Right lung (tissue), 5 donors: ENCODE results near the gene SHLD1. TPM values are rescaled to one million over a fixed set of nuclear protein-coding genes. Genes with fewer than 3 reads are reported as not detected.
"Not testable (repeated sequence)": the region's sequence is repeated elsewhere in the genome, so short reads cannot be mapped to it uniquely, and the experiment has no call there.

ENCODE experiments used
- DNase-seq, 2 donors: peaks; one replicate each; pipeline ENCODE4 v3.0.0-alpha.2; 2013
- polyA plus RNA-seq, 5 donors: library from polyadenylated mRNA; unstranded; fragments of 120-200 nt; gene quantifications; one replicate each; pipeline versions ENCODE4 v1.2.1 to v1.2.3, GENCODE V29; 2013; ENCODE audit warnings: inconsistent platforms in 1 of 5, low replicate concordance in 1 of 5; ENCODE audit not compliant: insufficient read length in 5 of 5, insufficient read depth in 1 of 5

The SHLD1 gene
- polyA plus RNA-seq, 5 donors, result 7.7 to 9.1 (median 8.1) TPM

- no peak for DNase-seq
Observed at GRCh38 chr20:5734602-5735001, 15.6 kb upstream of the SHLD1 start.

DNA sequence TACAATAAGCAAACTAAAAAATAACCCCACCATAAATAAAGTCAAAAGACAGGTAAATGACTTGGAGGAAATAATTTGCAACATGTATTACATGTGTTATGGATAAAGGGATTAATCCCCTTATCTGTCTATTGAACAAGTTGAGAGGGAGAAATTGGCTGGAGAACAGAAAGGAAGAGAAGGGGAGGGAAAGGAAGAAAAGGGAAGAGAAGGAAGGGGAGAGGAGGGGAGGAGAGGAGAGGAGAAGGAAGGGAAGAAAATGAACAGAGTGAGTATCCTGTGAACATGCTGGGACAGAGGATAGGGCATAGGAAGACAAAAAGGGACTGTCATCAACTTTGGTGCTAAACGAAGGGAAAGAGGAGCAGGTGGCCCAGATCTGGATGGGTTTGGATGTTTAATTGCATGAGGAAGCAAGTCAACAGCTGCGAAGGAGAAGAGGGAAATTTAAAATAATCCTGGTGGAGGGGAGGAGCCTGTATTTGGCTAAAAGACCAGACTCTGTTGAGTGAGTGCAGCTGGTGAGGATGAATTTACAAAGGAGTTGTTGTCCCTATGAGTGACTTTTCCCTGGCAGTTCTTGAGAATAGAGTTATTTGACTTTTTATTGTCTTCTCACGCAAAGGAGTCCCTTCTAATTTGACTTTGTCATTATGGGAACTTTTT is 14.2 kb upstream of the SHLD1 start:
- DNase-seq, result peak; percentile 58 to 66

- no peak for DNase-seq
Observed at GRCh38 chr20:5737619-5737953, 12.6 kb upstream of the SHLD1 start.

GRCh38 chr20:5737966-5738365 is 12.2 kb upstream of the SHLD1 start:
- no peak for DNase-seq

- not testable (repeated sequence) for DNase-seq
Observed at GRCh38 chr20:5740643-5741042, 9.6 kb upstream of the SHLD1 start.

- no peak for DNase-seq
Observed at GRCh38 chr20:5741089-5741488, 9.1 kb upstream of the SHLD1 start.

DNA sequence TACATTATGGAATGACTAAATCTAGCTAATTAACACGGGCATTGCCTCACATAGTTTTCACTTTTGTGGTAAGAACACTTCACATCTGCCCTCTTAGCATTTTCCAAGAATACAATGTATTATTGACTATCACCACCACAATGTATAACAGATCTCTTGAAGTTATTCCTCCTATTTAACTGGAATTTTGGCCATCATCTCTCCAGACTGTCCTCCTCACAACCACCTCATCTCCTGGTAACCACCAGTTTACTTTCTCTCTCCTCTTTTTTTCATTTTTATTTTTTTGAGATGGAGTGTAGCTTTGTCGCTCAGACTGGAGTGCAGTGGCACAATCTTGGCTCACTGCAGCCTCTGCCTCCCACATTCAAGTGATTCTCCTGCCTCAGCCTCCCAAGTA is 8.2 kb upstream of the SHLD1 start:
- peak; percentile 39 to 51 for DNase-seq

DNA sequence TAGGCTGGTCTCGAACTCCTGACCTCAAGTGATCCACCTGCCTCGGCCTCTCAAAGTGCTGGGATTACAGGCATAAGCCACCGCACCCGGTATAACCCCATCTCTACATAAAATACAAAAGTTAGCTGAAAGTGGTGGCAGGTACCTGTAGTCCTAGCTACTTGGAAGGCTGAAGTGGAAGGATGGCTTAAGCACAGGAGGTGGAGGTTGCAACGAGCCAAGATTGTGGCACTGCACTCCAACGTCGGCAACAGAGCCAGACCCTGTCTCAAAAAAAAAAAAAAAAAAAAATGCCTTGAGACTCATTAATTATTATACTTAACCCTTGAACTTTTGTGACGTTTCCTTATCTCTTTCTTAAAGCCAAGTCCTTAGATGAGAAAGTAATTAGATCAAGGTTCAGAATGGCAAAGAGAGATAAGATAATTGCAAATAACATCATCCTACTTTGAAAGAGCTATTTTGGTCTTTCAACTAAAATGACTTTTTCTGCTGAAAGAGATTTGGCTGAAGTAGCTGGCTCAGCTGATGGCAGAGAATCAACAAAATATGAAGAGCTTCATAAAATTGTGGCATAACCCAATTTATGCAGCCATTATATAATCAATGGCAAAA is 4.7 kb upstream of the SHLD1 start:
- DNase-seq, result no peak

- no peak for DNase-seq
Observed at GRCh38 chr20:5746064-5746463, 4.1 kb upstream of the SHLD1 start.

DNA sequence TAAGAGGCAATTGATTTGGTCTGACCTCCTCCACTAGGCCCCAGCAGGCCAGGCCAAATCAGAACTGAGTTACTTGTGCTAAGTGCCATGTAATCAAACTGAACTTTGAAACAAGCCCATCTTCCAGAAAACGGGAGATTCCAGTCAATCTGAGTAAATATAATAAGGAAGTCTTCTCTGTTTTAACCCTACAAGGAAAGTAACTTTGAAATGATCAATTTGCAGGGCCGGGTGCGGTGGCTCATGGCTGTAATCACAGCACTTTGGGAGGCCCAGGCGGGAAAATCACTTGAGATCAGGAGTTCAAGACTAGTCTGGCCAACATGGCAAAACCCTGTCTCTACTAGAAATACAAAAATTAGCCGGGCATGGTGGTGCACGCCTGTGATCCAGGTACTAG is 2.0 kb upstream of the SHLD1 start:
- DNase-seq, result no peak

- not testable (repeated sequence) for DNase-seq
Observed at GRCh38 chr20:5749512-5749951, 669 bp upstream of the SHLD1 start.

DNA sequence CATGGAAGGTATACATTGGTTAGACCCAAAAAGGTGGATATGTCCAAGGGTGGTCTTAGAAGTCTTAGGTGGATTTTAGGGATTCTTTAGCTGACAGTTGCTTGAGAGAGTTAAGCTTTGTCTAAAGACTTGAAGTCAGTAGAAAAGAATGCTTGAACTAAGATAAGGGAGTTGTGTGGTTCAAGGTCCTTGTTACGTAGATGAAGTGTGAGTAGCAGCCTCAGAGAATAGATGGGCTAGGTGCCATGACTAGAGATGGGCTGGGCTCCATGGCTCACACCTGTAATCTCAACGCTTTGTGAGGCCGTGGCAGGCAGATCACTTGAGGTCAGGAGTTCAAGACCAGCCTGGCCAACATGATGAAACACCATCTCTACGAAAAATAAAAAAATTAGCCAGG is 1.7 kb downstream of the SHLD1 start:
- DNase-seq, result no peak

- no peak for DNase-seq
Observed at GRCh38 chr20:5753814-5754213, 3.6 kb downstream of the SHLD1 start.

DNA sequence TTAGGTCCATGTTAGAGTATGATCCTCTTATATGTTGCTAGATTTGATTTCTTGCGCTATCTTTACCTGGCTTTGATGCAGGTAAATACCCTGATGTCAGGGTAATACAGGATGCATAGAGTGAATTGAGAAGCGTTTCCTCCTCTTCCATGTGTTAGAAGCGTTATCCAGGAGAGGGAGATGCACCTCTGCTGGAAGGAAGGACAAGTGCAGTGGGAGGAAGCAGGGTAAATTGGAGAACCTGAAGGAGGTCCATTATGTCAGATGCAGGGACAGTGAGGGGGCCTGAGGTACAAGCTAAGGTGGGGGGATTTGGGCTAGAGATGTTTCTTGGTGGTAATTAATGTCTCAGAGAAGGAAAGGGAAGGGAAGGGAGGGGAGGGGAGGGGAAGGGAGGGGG is 7.7 kb downstream of the SHLD1 start:
- DNase-seq, result no peak

- no peak for DNase-seq
Observed at GRCh38 chr20:5766085-5766764, 16.0 kb downstream of the SHLD1 start.

- no peak for DNase-seq
Observed at GRCh38 chr20:5767493-5768098, 17.4 kb downstream of the SHLD1 start.

GRCh38 chr20:5770231-5770986 is 20.2 kb downstream of the SHLD1 start:
- no peak for DNase-seq

GRCh38 chr20:5770987-5771318 is 20.8 kb downstream of the SHLD1 start:
- DNase-seq, result no peak

DNA sequence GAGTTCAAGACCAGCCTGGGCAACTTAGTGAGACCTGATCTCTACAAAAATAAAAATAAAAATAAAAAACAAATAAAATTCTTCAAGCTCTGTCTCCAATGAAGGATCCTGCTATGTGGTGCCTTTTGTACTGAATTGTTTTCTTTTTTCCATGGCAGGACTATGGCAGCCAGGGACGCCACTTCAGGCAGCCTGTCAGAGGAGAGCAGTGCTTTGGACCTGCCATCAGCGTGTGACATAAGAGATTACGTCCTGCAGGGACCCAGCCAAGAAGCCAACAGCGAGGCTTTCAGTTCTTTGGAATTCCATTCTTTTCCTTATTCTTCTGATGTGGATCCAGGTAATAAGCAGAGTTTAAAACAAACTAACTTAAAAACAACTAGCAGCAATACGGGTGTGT is 22.5 kb downstream of the SHLD1 start:
- DNase-seq, result no peak

DNA sequence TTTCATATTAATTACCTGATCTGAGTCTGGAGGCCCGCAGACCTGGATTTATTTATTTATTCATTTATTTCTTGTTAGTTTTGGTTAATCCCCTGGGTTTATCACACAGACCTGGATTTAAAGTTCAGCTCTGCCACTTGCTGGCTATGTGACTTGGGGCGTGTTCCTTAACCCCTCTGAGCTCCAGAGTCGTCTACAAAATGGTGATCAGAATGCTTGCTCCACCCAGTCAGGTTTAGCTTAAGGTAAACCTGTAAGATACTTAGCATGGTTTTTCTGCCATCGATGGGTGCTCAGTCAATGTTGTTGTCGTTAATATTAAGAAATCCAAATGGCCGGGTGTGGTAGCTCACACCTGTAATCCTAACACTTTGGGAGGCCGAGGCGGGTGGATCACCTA is 23.4 kb downstream of the SHLD1 start:
- no peak for DNase-seq

- no peak for DNase-seq
Observed at GRCh38 chr20:5776077-5776476, 25.9 kb downstream of the SHLD1 start.
